Cortex of kidney (tissue), 1 donor: ENCODE measurements around the gene SLC6A7.

Source experiments
- DNase-seq: peaks from one replicate; lab custom pipeline; 2025; lab: John Stamatoyannopoulos, UW

Gene SLC6A7

GRCh38 chr5:150174285-150174684 is 15.6 kb upstream of the SLC6A7 start:
- DNase-seq = no peak

GRCh38 chr5:150175076-150175475 is 14.8 kb upstream of the SLC6A7 start:
- no peak for DNase-seq

- DNase-seq = no peak
These were observed 14.3 kb upstream of the SLC6A7 start for GRCh38 chr5:150175536-150175935.

GRCh38 chr5:150176745-150177477 is 13.0 kb upstream of the SLC6A7 start:
- DNase-seq = no peak

GRCh38 chr5:150177721-150178120 is 12.1 kb upstream of the SLC6A7 start:
- no peak for DNase-seq

- no peak for DNase-seq
These were observed 11.6 kb upstream of the SLC6A7 start for GRCh38 chr5:150178262-150178661.

- no peak for DNase-seq
These were observed 10.7 kb upstream of the SLC6A7 start for GRCh38 chr5:150179019-150179620.

GRCh38 chr5:150180241-150181026 is 9.4 kb upstream of the SLC6A7 start:
- DNase-seq = no peak

- DNase-seq = no peak
These were observed 8.8 kb upstream of the SLC6A7 start for GRCh38 chr5:150181027-150181426.

- no peak for DNase-seq
These were observed 7.9 kb upstream of the SLC6A7 start for GRCh38 chr5:150181766-150182545.

- no peak for DNase-seq
These were observed 7.1 kb upstream of the SLC6A7 start for GRCh38 chr5:150182774-150183173.

GRCh38 chr5:150183436-150183835 is 6.4 kb upstream of the SLC6A7 start:
- no peak for DNase-seq

- DNase-seq = no peak
These were observed 5.9 kb upstream of the SLC6A7 start for GRCh38 chr5:150184006-150184405.

GRCh38 chr5:150184990-150185912 is 4.6 kb upstream of the SLC6A7 start:
- no peak for DNase-seq

- no peak for DNase-seq
These were observed 3.7 kb upstream of the SLC6A7 start for GRCh38 chr5:150186137-150186536.

GRCh38 chr5:150186897-150187296 is 3.0 kb upstream of the SLC6A7 start:
- DNase-seq = no peak

GRCh38 chr5:150188146-150188842 is 1.6 kb upstream of the SLC6A7 start:
- no peak for DNase-seq

GRCh38 chr5:150189326-150189725 is 536 bp upstream of the SLC6A7 start:
- DNase-seq = no peak

GRCh38 chr5:150190503-150190979 is 679 bp downstream of the SLC6A7 start:
- DNase-seq = no peak

GRCh38 chr5:150190987-150191386 is 1.1 kb downstream of the SLC6A7 start:
- DNase-seq = no peak
